Thoracic aorta (tissue), 2 donors: ENCODE data around the gene STOX2. TPM values are rescaled to one million over a fixed set of nuclear protein-coding genes. Genes with fewer than 3 reads are reported as not detected.

ENCODE experiments used
- ATAC-seq: fragments of 150-250 bp; one replicate; pipeline ENCODE4 v1.8.0; 2017; ENCODE audit warnings: low read depth; ENCODE audit not compliant: insufficient number of reproducible peaks, low FRiP score
- DNase-seq: peaks from one replicate; pipeline ENCODE4 v3.0.0-alpha.2; 2020; ENCODE audit warnings: low spot score
- H3K27ac ChIP-seq, 2 donors: fragments of 200-600 bp; sonication (generic); 1 replicate in 1 of 2; 2 replicates in 1 of 2; pipeline ENCODE4 v1.5.1; 2016; ENCODE audit warnings: mild to moderate bottlenecking in 2 of 2, moderate library complexity in 2 of 2
- H3K27me3 ChIP-seq: fragments of 200-600 bp; sonication (generic); replicated peaks from 2 replicates; pipeline ENCODE4 v1.6.0; 2016; ENCODE audit warnings: mild to moderate bottlenecking; ENCODE audit not compliant: insufficient read depth
- H3K36me3 ChIP-seq: fragments of 200-600 bp; sonication (generic); one replicate; pipeline ENCODE4 v1.5.1; 2016
- H3K4me1 ChIP-seq, 2 donors: fragments of 200-600 bp; sonication (generic); 1 replicate in 1 of 2; 2 replicates in 1 of 2; pipeline versions ENCODE4 v1.5.1 to v1.6.0; 2016; ENCODE audit warnings: low read depth in 2 of 2, mild to moderate bottlenecking in 1 of 2; ENCODE audit not compliant: control insufficient read depth in 1 of 2
- H3K4me3 ChIP-seq: fragments of 200-600 bp; sonication (generic); 2 replicates; pipeline ENCODE4 v1.5.1; 2016; ENCODE audit warnings: mild to moderate bottlenecking
- H3K9me3 ChIP-seq: fragments of 200-600 bp; sonication (generic); 2 replicates; pipeline ENCODE4 v1.5.1; 2016
- CTCF ChIP-seq: fragments of 200-600 bp; sonication (generic); IDR thresholded peaks from one replicate; pipeline ENCODE4 v1.5.1; 2019; ENCODE audit warnings: antibody characterized with exemption
- total RNA-seq, 2 donors: library from RNA; depleted of rRNA; stranded (reverse); fragments of >200 nt; gene quantifications; one replicate each; pipeline versions ENCODE4 v1.1.0 to v1.2.3, GENCODE V29; 2016

The STOX2 gene
- total RNA-seq, 2 donors from 2014 or later = 5.9 to 20.2 TPM

GRCh38 chr4:183870997-183871396 is 34.1 kb upstream of the STOX2 start:
- no peak for TF ChIP-seq CTCF
- Histone ChIP-seq H3K4me1 (no peaks in the 10 kb centered on the region), H3K4me3 (no peak overlapping the region), H3K27me3 (no peaks in the 10 kb centered on the region), H3K9me3 (no peaks in the 10 kb centered on the region), H3K27ac (no peak overlapping the region), H3K36me3 (no peaks in the 10 kb centered on the region)
- DNase-seq = no peak
- no peak for ATAC-seq

- no peaks in the 10 kb centered on the region for H3K9me3 ChIP-seq
- peaks cover 0 to under 1% of the 10 kb centered on the region in 2 donors for H3K4me1 ChIP-seq
- DNase-seq (no peak), ATAC-seq (no peak)
- TF ChIP-seq CTCF = no peak
- no peaks in the 10 kb centered on the region for H3K27me3 ChIP-seq
- H3K27ac ChIP-seq = no peak overlapping the region
- H3K36me3 ChIP-seq = no peaks in the 10 kb centered on the region
- H3K4me3 ChIP-seq = no peak overlapping the region
Observed at GRCh38 chr4:183871581-183871980, 33.5 kb upstream of the STOX2 start.

GRCh38 chr4:183872531-183872930 is 32.6 kb upstream of the STOX2 start:
- no peaks in the 10 kb centered on the region for H3K27me3 ChIP-seq
- peaks cover 3 to 8% of the 10 kb centered on the region in 2 donors for H3K4me1 ChIP-seq
- H3K27ac ChIP-seq = no peak overlapping the region
- H3K36me3 ChIP-seq = no peaks in the 10 kb centered on the region
- H3K4me3 ChIP-seq = no peak overlapping the region
- ATAC-seq (no peak), DNase-seq (no peak)
- TF ChIP-seq CTCF = no peak
- no peaks in the 10 kb centered on the region for H3K9me3 ChIP-seq

GRCh38 chr4:183873409-183874185 is 31.5 kb upstream of the STOX2 start:
- Histone ChIP-seq H3K27me3 (no peaks in the 10 kb centered on the region), H3K9me3 (no peaks in the 10 kb centered on the region), H3K36me3 (no peaks in the 10 kb centered on the region), H3K4me3 (no peak overlapping the region), H3K27ac (no peak overlapping the region), H3K4me1 (peaks cover 3 to 8% of the 10 kb centered on the region in 2 donors)
- no peak for DNase-seq
- no peak for TF ChIP-seq CTCF
- ATAC-seq = no peak

- TF ChIP-seq CTCF = no peak
- DNase-seq = no peak
- no peaks in the 10 kb centered on the region for H3K27me3 ChIP-seq
Observed at GRCh38 chr4:183875251-183875825, 29.8 kb upstream of the STOX2 start.

More at GRCh38 chr4:183875251-183875825, 29.8 kb upstream of the STOX2 start:
- H3K36me3 ChIP-seq = no peaks in the 10 kb centered on the region
- ATAC-seq = no peak
- H3K4me3 ChIP-seq = no peak overlapping the region
- peaks cover 3 to 8% of the 10 kb centered on the region in 2 donors for H3K4me1 ChIP-seq
- no peaks in the 10 kb centered on the region for H3K9me3 ChIP-seq
- peak overlapping the region; percentile 59 to 68 for H3K27ac ChIP-seq
